Stimulated activated CD4-positive, alpha-beta T cell treated with anti-CD3 and anti-CD28 coated beads, Interleukin-2, amount 100 ng/mL, for 4 hours (primary cell): Measurements from ENCODE around the gene TMEM52B.
"Not testable (repeated sequence)": the region's sequence is repeated elsewhere in the genome, so short reads cannot be mapped to it uniquely, and the experiment has no call there.

Source experiments
- DNase-seq: peaks from one replicate; pipeline ENCODE4 v3.0.0-alpha.2; 2020; ENCODE audit warnings: low read depth

TMEM52B gene

GRCh38 chr12:10211940-10212738, 33.3 kb downstream of the TMEM52B start:
- DNase-seq: peak; percentile 78

- DNase-seq: peak; percentile 63
Observed at GRCh38 chr12:10212739-10213131, 33.9 kb downstream of the TMEM52B start, which contains the start of gene GABARAPL1. Gene GABARAPL1, plus strand, starts transcription at chr12:10212877. Its CDS starts 253 bp downstream, at chr12:10213130.

- DNase-seq: peak; percentile 72
Observed at GRCh38 chr12:10213168-10214135, 34.6 kb downstream of the TMEM52B start.

- DNase-seq: no peak
Observed at GRCh38 chr12:10214136-10214894, 35.5 kb downstream of the TMEM52B start.

- DNase-seq: no peak
Observed at GRCh38 chr12:10214895-10215267, 36.0 kb downstream of the TMEM52B start.

- no peak for DNase-seq
Observed at GRCh38 chr12:10215436-10215835, 36.6 kb downstream of the TMEM52B start.

GRCh38 chr12:10215946-10216345, 37.1 kb downstream of the TMEM52B start:
- DNase-seq: not testable (repeated sequence)

GRCh38 chr12:10218021-10218420, 39.2 kb downstream of the TMEM52B start:
- DNase-seq: no peak

GRCh38 chr12:10220398-10221077, 41.7 kb downstream of the TMEM52B start:
- DNase-seq: no peak

- DNase-seq: no peak
Observed at GRCh38 chr12:10221846-10222245, 43.0 kb downstream of the TMEM52B start.

- no peak for DNase-seq
Observed at GRCh38 chr12:10223208-10223607, 44.4 kb downstream of the TMEM52B start.

GRCh38 chr12:10225426-10225825, 46.6 kb downstream of the TMEM52B start:
- DNase-seq: not testable (repeated sequence)

GRCh38 chr12:10226086-10226485, 47.3 kb downstream of the TMEM52B start:
- no peak for DNase-seq

- no peak for DNase-seq
Observed at GRCh38 chr12:10226731-10227130, 47.9 kb downstream of the TMEM52B start.

- no peak for DNase-seq
Observed at GRCh38 chr12:10227648-10228047, 48.8 kb downstream of the TMEM52B start.

GRCh38 chr12:10234562-10234961, 55.7 kb downstream of the TMEM52B start:
- DNase-seq: no peak

- peak; percentile 9 for DNase-seq
Observed at GRCh38 chr12:10235761-10236631, 57.2 kb downstream of the TMEM52B start.

- no peak for DNase-seq
Observed at GRCh38 chr12:10236720-10237119, 57.9 kb downstream of the TMEM52B start.

- DNase-seq: no peak
Observed at GRCh38 chr12:10238526-10238925, 59.7 kb downstream of the TMEM52B start.

- no peak for DNase-seq
Observed at GRCh38 chr12:10241290-10241689, 62.5 kb downstream of the TMEM52B start.
